GM06990 (cell line): Measurements from ENCODE around the gene MEF2B.

ENCODE experiments used
- DNase-seq: peaks from one replicate; pipeline ENCODE4 v3.0.0-alpha.2; 2011; ENCODE audit not compliant: insufficient read length; ENCODE audit errors: extremely low read depth
- H3K27me3 ChIP-seq: replicated peaks from 2 replicates; pipeline ENCODE4 v1.6.0; 2011; ENCODE audit warnings: low read length; ENCODE audit not compliant: control insufficient read depth, insufficient read depth
- H3K36me3 ChIP-seq: 2 replicates; pipeline ENCODE4 v1.5.1; 2011; ENCODE audit warnings: low read length; ENCODE audit not compliant: control insufficient read depth, insufficient read depth
- H3K4me3 ChIP-seq: replicated peaks from 2 replicates; pipeline ENCODE4 v1.5.1; 2011; ENCODE audit warnings: low read depth, mild to moderate bottlenecking, control low read depth, low read length
- TF ChIP-seq, protein P1 (sequence below): IDR thresholded peaks from 2 replicates; pipeline ENCODE4 v1.5.1; 2011; ENCODE audit warnings: low read length, control low read depth, mild to moderate bottlenecking, inconsistent platforms; ENCODE audit not compliant: insufficient read depth, poor library complexity, severe bottlenecking

MEF2B gene

DNA sequence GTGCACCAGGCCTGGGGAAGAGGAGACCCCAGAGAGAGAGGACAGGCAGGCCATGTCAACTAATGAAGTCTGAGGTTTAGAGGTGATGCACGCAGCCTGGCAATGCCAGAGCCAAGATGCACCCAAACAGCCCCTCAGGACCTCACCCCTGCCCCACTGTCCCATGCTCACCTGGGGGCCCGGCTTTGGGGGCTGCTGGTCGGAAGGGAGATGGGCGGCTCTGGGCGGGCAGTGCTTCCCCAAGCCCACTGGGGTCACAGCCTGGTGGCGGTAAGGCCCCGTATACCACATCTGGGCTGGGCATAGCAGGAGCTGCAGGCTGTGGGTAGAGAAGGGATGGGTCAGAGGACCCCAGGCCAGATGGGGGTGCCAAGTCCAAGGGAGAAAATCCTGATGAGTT, 23.2 kb downstream of the MEF2B start:
- DNase-seq = no peak
- TF ChIP-seq, protein P1, sequence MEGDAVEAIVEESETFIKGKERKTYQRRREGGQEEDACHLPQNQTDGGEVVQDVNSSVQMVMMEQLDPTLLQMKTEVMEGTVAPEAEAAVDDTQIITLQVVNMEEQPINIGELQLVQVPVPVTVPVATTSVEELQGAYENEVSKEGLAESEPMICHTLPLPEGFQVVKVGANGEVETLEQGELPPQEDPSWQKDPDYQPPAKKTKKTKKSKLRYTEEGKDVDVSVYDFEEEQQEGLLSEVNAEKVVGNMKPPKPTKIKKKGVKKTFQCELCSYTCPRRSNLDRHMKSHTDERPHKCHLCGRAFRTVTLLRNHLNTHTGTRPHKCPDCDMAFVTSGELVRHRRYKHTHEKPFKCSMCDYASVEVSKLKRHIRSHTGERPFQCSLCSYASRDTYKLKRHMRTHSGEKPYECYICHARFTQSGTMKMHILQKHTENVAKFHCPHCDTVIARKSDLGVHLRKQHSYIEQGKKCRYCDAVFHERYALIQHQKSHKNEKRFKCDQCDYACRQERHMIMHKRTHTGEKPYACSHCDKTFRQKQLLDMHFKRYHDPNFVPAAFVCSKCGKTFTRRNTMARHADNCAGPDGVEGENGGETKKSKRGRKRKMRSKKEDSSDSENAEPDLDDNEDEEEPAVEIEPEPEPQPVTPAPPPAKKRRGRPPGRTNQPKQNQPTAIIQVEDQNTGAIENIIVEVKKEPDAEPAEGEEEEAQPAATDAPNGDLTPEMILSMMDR = no peak

DNA sequence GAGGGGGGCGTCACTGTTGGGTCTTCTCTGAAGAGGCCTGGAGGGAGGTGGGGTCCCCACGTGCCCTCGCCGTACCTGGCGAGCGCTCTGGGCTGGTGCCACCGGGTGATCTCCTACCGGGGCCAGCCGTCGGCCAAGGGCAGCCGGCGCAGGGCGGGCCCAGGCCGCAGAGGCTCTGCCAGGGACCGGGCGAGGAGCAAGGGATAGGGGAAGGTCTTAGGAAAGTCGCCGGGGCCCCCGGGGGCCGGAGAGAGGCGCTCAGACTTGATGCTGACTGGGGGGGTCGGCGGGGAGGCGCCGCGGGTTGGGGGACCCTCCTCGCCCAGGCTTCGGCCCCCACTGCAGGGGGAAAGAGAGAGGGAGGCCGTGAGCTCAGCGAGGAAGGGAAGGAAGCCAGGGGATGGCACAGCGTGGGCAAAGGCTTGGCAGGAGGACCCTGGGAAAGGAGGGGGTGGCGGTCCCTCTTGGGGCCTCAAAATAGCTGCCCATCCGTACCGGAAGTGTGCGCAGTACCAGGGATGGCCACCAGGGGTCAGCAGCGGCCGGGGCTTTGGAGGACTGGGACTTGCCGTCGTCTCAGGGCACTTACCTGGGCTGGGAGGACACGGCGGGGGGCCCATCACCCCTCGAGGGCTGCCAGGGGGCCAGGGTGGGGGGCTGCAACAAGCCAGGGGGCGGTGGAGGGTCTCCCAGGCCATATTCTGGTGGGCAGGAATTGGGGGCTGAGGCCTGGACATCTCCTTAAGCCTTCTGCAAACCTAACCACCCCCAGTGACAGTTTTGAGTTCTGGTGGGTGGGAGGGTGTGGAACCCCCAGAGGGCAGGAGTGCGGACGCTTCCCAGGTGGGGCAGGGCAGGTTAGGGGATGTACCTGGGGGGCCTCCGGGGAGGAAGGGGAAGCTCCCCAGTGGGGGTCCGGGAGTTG, 24.1 kb downstream of the MEF2B start:
- TF ChIP-seq, protein P1 = peak; percentile 92
- Histone ChIP-seq H3K27me3 (no peaks in the 10 kb centered on the region), H3K4me3 (no peak overlapping the region), H3K36me3 (peaks cover 13% of the 10 kb centered on the region)
- DNase-seq = peak; percentile 83

More for the DNA sequence above, 23.2 kb downstream of the MEF2B start:
- H3K27me3 ChIP-seq = no peaks in the 10 kb centered on the region
- H3K4me3 ChIP-seq = no peak overlapping the region
- H3K36me3 ChIP-seq = peaks cover 13% of the 10 kb centered on the region

DNA sequence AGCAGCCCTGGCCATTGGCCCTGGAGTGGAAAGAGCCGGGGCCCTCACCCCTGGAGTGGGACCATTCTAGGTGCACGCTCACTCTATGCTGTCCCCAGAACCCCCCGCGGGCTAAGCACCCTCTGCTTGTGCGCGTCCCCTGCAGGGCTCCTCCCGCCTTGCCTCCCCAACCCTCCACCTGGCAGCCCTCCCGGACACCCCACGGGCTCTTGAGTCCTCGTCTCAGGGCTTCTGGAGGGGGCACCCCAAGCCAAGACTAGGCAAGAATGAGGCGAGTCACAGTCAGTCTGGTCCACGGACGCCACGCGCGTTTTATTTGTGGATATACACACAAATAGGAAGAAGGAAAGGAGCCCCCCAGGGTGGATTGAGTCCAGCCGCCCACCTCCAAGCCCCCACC, 24.8 kb downstream of the MEF2B start:
- H3K4me3 ChIP-seq = no peak overlapping the region
- H3K27me3 ChIP-seq = no peaks in the 10 kb centered on the region
- TF ChIP-seq, protein P1 = no peak
- DNase-seq = no peak
- peaks cover 13% of the 10 kb centered on the region for H3K36me3 ChIP-seq

DNA sequence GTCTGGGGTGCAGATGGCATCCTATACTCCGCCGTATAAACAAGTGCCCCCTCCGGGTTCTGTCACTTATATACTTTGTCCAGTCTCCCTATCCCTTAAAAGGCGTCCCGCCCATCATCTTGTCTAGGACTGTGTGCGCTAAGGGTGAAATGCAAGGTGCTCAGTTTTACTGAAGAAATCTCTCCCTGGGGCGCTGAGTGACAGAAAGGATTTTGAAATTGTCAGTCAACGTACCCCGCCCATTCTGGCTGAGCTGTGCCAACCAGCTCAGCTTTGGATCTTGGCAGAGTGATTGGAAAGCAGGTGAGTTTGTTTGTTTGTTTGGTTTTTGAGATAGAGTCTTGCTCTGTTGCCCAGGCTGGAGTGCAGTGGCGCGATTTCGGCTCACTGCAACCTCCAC, 27.7 kb downstream of the MEF2B start:
- TF ChIP-seq, protein P1 = no peak
- Histone ChIP-seq H3K36me3 (peaks cover 4% of the 10 kb centered on the region), H3K27me3 (no peaks in the 10 kb centered on the region), H3K4me3 (no peak overlapping the region)
- no peak for DNase-seq

DNA sequence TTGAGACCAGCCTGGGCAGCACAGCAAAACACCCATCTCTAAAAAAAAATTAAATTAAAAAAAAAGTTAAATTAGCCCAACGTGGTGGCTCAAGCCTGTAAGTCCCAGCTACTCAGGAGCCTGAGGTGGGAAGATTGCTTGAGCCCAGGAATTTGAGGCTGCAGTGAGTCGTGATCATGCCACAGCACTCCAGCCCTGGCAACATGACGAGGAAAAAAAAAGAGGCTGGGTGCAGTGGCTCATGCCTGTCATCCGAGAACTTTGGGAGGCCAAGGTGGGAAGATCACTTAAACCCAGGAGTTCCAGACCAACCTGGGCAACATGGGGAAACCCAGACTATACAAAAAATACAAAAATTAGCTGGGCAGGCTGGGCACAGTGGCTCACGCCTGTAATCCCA, 29.6 kb downstream of the MEF2B start:
- Histone ChIP-seq H3K4me3 (no peak overlapping the region), H3K36me3 (no peaks in the 10 kb centered on the region; the same call in 1 of the 2 replicates), H3K27me3 (no peaks in the 10 kb centered on the region)
- DNase-seq = no peak
- TF ChIP-seq, protein P1 = no peak
